Hepatocyte (in vitro differentiated cells): ENCODE measurements around the gene SAMD3. TPM values are rescaled to one million over a fixed set of nuclear protein-coding genes. Genes with fewer than 3 reads are reported as not detected.
A peak's percentile ranks its signal among the peaks of the same experiment; 100 is the strongest.

Experiments used
- DNase-seq: peaks from one replicate; pipeline ENCODE4 v3.0.0-alpha.2; 2016; ENCODE audit warnings: low spot score
- H2AFZ ChIP-seq: fragments of 200-600 bp; sonication (generic); 2 replicates; pipeline ENCODE4 v1.6.0; 2016; ENCODE audit warnings: antibody characterized with exemption, mild to moderate bottlenecking
- H3K27ac ChIP-seq: fragments of 200-600 bp; sonication (generic); 2 replicates; pipeline ENCODE4 v1.5.1; 2016; ENCODE audit warnings: mild to moderate bottlenecking
- H3K27me3 ChIP-seq: fragments of 200-600 bp; sonication (generic); 2 replicates; pipeline ENCODE4 v1.6.1; 2016
- H3K36me3 ChIP-seq: fragments of 200-600 bp; sonication (generic); replicated peaks from 2 replicates; pipeline ENCODE4 v1.5.1; 2016; ENCODE audit warnings: low read depth; ENCODE audit not compliant: insufficient read depth
- H3K4me1 ChIP-seq: fragments of 200-600 bp; sonication (generic); 2 replicates; pipeline ENCODE4 v1.5.1; 2016; ENCODE audit warnings: mild to moderate bottlenecking, moderate library complexity; ENCODE audit not compliant: insufficient read depth
- H3K4me2 ChIP-seq: fragments of 200-600 bp; sonication (generic); 2 replicates; pipeline ENCODE4 v1.6.0; 2016
- H3K4me3 ChIP-seq: fragments of 200-600 bp; sonication (generic); 2 replicates; pipeline ENCODE4 v1.5.1; 2016; ENCODE audit warnings: mild to moderate bottlenecking
- H3K79me2 ChIP-seq: fragments of 200-600 bp; sonication (generic); 2 replicates; pipeline ENCODE4 v1.6.0; 2017; ENCODE audit warnings: mild to moderate bottlenecking
- H3K9me2 ChIP-seq: fragments of 200-600 bp; sonication (generic); replicated peaks from 2 replicates; pipeline ENCODE4 v1.6.0; 2017; ENCODE audit warnings: mild to moderate bottlenecking; ENCODE audit not compliant: insufficient read depth
- H3K9me3 ChIP-seq: fragments of 200-600 bp; sonication (generic); 2 replicates; pipeline ENCODE4 v1.5.1; 2016; ENCODE audit warnings: low read depth, mild to moderate bottlenecking
- H4K20me1 ChIP-seq: fragments of 200-600 bp; sonication (generic); 2 replicates; pipeline ENCODE4 v1.6.0; 2016; ENCODE audit warnings: mild to moderate bottlenecking; ENCODE audit not compliant: insufficient read depth, poor library complexity, severe bottlenecking
- EZH2 ChIP-seq: fragments of 200-600 bp; sonication (generic); IDR thresholded peaks from 2 replicates; pipeline ENCODE4 v1.6.1; 2016; ENCODE audit warnings: antibody characterized with exemption, mild to moderate bottlenecking, borderline replicate concordance
- EZH2phosphoT487 ChIP-seq: fragments of 200-600 bp; sonication (generic); IDR thresholded peaks from one replicate; pipeline ENCODE4 v1.6.1; 2018; ENCODE audit warnings: antibody characterized with exemption, mild to moderate bottlenecking, low read depth, moderate library complexity; ENCODE audit not compliant: unreplicated experiment, severe bottlenecking
- WGBS: methylation state at CpG from one replicate; pipeline ENCODE4 v1.1.6; 2016; ENCODE audit warnings: low lambda C conversion rate; ENCODE audit errors: missing lambda C conversion rate; 5-methylcytosine and 5-hydroxymethylcytosine counted together
- polyA plus RNA-seq: library from polyadenylated mRNA; unstranded; fragments of >200 nt; fragmentation: Nextera tagmentation; extraction: Ambion mirVana; gene quantifications from 2 replicates; pipeline ENCODE4 v1.2.1, GENCODE V29; 2016
- total RNA-seq: library from RNA; depleted of rRNA; stranded (reverse); fragments of >200 nt; gene quantifications from 2 replicates; pipeline ENCODE4 v1.2.3, GENCODE V29; 2014
- TF ChIP-seq, protein P1 (sequence below): fragments of 200-600 bp; sonication (generic); IDR thresholded peaks from 2 replicates; pipeline ENCODE4 v1.5.1; 2016; ENCODE audit warnings: antibody characterized with exemption, mild to moderate bottlenecking; ENCODE audit not compliant: poor library complexity

SAMD3 gene
- total and polyA plus RNA-seq, 2 experiments from 2014 or later: 0.81 to 2.2 TPM

DNA sequence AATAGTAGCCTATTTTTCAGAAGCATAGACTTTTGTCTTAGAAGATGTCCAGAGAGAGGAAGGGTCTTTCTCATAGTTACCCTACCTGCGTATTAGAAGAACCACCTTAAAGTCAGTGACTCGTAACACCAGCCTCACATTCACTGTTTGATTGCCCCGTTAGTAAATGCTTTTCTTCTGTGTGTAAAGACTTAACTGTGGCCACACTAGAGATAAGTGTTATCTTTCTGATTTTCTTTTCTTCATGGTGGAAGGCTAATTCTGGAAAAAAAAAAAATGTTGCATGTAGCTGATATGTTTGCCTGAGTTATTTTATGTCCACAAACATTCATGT, 83.9 kb downstream of the SAMD3 start:
- Histone ChIP-seq H3K79me2 (no peaks in the 10 kb centered on the region), H3K4me1 (no peaks in the 10 kb centered on the region), H3K36me3 (no peaks in the 10 kb centered on the region), H3K4me3 (no peak overlapping the region), H3K27ac (no peak overlapping the region), H3K4me2 (peak overlapping the region; percentile 49), H4K20me1 (no peaks in the 10 kb centered on the region), H3K9me2 (no peaks in the 10 kb centered on the region), H3K9me3 (no peaks in the 10 kb centered on the region), H2AFZ (no peak overlapping the region), H3K27me3 (no peaks in the 10 kb centered on the region)
- WGBS: 56% methylated on average over 3 of the region's 3 CpGs
- TF ChIP-seq EZH2: no peak
- no peak for TF ChIP-seq EZH2phosphoT487
- TF ChIP-seq, protein P1, sequence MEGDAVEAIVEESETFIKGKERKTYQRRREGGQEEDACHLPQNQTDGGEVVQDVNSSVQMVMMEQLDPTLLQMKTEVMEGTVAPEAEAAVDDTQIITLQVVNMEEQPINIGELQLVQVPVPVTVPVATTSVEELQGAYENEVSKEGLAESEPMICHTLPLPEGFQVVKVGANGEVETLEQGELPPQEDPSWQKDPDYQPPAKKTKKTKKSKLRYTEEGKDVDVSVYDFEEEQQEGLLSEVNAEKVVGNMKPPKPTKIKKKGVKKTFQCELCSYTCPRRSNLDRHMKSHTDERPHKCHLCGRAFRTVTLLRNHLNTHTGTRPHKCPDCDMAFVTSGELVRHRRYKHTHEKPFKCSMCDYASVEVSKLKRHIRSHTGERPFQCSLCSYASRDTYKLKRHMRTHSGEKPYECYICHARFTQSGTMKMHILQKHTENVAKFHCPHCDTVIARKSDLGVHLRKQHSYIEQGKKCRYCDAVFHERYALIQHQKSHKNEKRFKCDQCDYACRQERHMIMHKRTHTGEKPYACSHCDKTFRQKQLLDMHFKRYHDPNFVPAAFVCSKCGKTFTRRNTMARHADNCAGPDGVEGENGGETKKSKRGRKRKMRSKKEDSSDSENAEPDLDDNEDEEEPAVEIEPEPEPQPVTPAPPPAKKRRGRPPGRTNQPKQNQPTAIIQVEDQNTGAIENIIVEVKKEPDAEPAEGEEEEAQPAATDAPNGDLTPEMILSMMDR: no peak
- DNase-seq: no peak

DNA sequence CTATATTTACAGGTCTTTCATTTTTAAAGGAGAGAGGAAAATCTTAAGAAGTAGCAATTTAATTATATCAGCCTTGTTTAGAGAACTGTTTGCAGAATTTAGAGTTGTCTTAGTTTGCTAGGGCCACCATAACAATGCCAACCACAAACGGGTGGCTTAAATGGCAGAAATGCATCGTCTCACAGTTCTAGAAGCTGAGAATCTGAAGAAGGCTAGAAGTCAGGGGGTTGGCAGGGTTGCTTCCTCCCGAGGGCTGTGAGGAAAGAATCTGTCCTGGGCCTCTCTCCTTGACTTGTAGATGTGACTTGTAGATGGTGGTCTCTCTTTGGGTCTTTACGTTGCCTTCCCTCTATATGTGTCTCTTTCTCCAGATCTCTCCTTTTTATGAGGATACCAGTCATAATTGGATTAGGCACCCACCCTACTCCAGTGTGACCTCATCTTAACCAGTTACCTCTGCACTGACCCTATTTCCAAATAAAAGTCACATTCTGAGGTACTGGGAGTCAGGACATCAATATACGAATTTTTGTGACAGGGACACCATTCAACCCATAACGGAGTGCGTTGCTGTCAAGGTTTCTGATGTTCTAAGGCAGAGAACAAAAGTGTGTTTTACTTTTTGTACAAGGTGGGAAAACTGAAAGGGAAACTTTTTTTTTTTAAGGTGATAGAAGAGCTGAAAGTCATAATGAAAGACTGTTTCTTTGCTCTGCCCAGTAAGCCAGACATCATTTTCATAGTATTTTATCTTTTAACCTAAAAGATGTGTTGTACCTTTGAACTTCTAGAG, 84.4 kb downstream of the SAMD3 start:
- H3K9me2 ChIP-seq: no peaks in the 10 kb centered on the region
- no peak for DNase-seq
- H3K4me3 ChIP-seq: no peak overlapping the region
- H3K4me2 ChIP-seq: peak overlapping the region; percentile 49
- H3K9me3 ChIP-seq: no peaks in the 10 kb centered on the region
- no peaks in the 10 kb centered on the region for H4K20me1 ChIP-seq
- no peaks in the 10 kb centered on the region for H3K27me3 ChIP-seq
- 79% methylated on average over 7 of the region's 7 CpGs for WGBS
- no peak overlapping the region for H2AFZ ChIP-seq
- TF ChIP-seq, protein P1: no peak
- TF ChIP-seq EZH2: no peak
- TF ChIP-seq EZH2phosphoT487: no peak
- H3K36me3 ChIP-seq: no peaks in the 10 kb centered on the region
- no peak overlapping the region for H3K27ac ChIP-seq
- no peaks in the 10 kb centered on the region for H3K79me2 ChIP-seq
- H3K4me1 ChIP-seq: no peaks in the 10 kb centered on the region

DNA sequence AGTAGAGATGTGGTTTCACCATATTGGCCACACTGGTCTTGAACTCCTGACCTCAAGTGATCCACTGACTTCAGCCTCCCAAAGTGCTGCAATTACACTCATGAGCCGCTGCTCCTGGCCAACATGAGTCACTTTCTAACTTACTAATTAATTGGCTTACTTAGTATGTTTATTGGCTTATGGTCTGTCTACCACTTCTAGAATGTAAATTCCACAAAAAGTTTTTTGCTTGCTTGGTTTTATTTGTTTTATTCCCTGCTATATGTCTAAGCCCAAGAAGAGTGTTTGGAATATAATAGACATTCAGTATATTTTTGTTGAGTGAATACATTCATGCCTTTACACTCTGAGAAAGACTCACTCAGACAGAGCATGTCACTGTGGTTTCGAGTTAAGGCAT, 86.0 kb downstream of the SAMD3 start:
- Histone ChIP-seq H3K4me1 (no peaks in the 10 kb centered on the region), H3K4me2 (no peak overlapping the region), H3K4me3 (no peak overlapping the region), H3K9me2 (no peaks in the 10 kb centered on the region), H3K27me3 (no peaks in the 10 kb centered on the region), H2AFZ (no peak overlapping the region), H3K27ac (no peak overlapping the region), H3K79me2 (no peaks in the 10 kb centered on the region), H3K36me3 (no peaks in the 10 kb centered on the region), H4K20me1 (no peaks in the 10 kb centered on the region), H3K9me3 (no peaks in the 10 kb centered on the region)
- 99% methylated on average over 2 of the region's 2 CpGs for WGBS
- DNase-seq: no peak
- TF ChIP-seq, protein P1: no peak
- TF ChIP-seq EZH2: no peak
- no peak for TF ChIP-seq EZH2phosphoT487
